Measurements from ENCODE around the gene UBE2G1. TPM values are rescaled to one million over a fixed set of nuclear protein-coding genes. Genes with fewer than 3 reads are reported as not detected.

UBE2G1 gene
- total and polyA plus RNA-seq, 2 of the 13 experiments (the other 11 are each of a cell fraction or from before 2014, with no cell fraction given): 27.9 to 42.6 TPM

- TF ChIP-seq ATF1 (CRISPR knock-in tag; IDR thresholded peaks at IDR 0.05) (no peak), ZNF782 (CRISPR knock-in tag; IDR thresholded peaks at IDR 0.05; ENCODE audit: borderline replicate concordance) (no peak), SALL1 (CRISPR knock-in tag; IDR thresholded peaks at IDR 0.05) (peak; percentile 65), ZSCAN30 (CRISPR knock-in tag; IDR thresholded peaks at IDR 0.05) (no peak), ZNF687 (CRISPR knock-in tag; IDR thresholded peaks at IDR 0.05) (peak; percentile 54)
- TF ChIP-seq, protein P1, sequence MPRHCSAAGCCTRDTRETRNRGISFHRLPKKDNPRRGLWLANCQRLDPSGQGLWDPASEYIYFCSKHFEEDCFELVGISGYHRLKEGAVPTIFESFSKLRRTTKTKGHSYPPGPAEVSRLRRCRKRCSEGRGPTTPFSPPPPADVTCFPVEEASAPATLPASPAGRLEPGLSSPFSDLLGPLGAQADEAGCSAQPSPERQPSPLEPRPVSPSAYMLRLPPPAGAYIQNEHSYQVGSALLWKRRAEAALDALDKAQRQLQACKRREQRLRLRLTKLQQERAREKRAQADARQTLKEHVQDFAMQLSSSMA (CRISPR knock-in tag; IDR thresholded peaks at IDR 0.05): peak; percentile 38; the same call in 1 of the 2 replicates
- TF ChIP-seq, protein P2, sequence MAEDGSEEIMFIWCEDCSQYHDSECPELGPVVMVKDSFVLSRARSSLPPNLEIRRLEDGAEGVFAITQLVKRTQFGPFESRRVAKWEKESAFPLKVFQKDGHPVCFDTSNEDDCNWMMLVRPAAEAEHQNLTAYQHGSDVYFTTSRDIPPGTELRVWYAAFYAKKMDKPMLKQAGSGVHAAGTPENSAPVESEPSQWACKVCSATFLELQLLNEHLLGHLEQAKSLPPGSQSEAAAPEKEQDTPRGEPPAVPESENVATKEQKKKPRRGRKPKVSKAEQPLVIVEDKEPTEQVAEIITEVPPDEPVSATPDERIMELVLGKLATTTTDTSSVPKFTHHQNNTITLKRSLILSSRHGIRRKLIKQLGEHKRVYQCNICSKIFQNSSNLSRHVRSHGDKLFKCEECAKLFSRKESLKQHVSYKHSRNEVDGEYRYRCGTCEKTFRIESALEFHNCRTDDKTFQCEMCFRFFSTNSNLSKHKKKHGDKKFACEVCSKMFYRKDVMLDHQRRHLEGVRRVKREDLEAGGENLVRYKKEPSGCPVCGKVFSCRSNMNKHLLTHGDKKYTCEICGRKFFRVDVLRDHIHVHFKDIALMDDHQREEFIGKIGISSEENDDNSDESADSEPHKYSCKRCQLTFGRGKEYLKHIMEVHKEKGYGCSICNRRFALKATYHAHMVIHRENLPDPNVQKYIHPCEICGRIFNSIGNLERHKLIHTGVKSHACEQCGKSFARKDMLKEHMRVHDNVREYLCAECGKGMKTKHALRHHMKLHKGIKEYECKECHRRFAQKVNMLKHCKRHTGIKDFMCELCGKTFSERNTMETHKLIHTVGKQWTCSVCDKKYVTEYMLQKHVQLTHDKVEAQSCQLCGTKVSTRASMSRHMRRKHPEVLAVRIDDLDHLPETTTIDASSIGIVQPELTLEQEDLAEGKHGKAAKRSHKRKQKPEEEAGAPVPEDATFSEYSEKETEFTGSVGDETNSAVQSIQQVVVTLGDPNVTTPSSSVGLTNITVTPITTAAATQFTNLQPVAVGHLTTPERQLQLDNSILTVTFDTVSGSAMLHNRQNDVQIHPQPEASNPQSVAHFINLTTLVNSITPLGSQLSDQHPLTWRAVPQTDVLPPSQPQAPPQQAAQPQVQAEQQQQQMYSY (CRISPR knock-in tag; IDR thresholded peaks at IDR 0.05): 0 out of 2 replicates have a peak, but pooled peaks have one; percentile 14
These were observed 46.7 kb upstream of the UBE2G1 start (continued) for GRCh38 chr17:4412933-4413831.

All from HepG2 (cell line).